ENCODE measurements around the gene TTC39A. TPM values are rescaled to one million over a fixed set of nuclear protein-coding genes. Genes with fewer than 3 reads are reported as not detected.
A peak's percentile ranks its signal among the peaks of the same experiment; 100 is the strongest.
"Not testable (repeated sequence)": the region's sequence is repeated elsewhere in the genome, so short reads cannot be mapped to it uniquely, and the experiment has no call there.

Gene TTC39A
- total RNA-seq, 2 experiments from 2014 or later, result 0.11 TPM; not detected in 1

- POLR2A ChIA-PET, result interaction anchor here (0.6 kb wide), 1 partner anchor 28 kb away, joined by 7 read pairs; no protein-coding TSS in a partner anchor
- CTCF ChIA-PET, result interaction anchor here (1.7 kb wide), 1 partner anchor 39 kb away, joined by 5 read pairs; no protein-coding TSS in a partner anchor
- H3K36me3 Mint-ChIP-seq (ENCODE audit: low read depth), result no peaks in the 10 kb centered on the region
- ATAC-seq, result no peak
- no peak for DNase-seq
- no peak overlapping the region for H3K4me3 Mint-ChIP-seq
- intact Hi-C loops (cut with DNase I, micrococcal nuclease), result loop anchor here in 1 of 2 experiments (10.0 kb wide), 1 partner anchor 61 kb away; no protein-coding TSS in a partner anchor
- no peak overlapping the region for H3K27ac Mint-ChIP-seq
- H3K27me3 Mint-ChIP-seq, result peaks cover 12% of the 10 kb centered on the region
- no peaks in the 10 kb centered on the region for H3K9me3 Mint-ChIP-seq (ENCODE audit: low read depth)
- H3K4me1 Mint-ChIP-seq, result peaks cover 9% of the 10 kb centered on the region
Observed at GRCh38 chr1:51336004-51336403, 5.6 kb upstream of the TTC39A start.

DNA sequence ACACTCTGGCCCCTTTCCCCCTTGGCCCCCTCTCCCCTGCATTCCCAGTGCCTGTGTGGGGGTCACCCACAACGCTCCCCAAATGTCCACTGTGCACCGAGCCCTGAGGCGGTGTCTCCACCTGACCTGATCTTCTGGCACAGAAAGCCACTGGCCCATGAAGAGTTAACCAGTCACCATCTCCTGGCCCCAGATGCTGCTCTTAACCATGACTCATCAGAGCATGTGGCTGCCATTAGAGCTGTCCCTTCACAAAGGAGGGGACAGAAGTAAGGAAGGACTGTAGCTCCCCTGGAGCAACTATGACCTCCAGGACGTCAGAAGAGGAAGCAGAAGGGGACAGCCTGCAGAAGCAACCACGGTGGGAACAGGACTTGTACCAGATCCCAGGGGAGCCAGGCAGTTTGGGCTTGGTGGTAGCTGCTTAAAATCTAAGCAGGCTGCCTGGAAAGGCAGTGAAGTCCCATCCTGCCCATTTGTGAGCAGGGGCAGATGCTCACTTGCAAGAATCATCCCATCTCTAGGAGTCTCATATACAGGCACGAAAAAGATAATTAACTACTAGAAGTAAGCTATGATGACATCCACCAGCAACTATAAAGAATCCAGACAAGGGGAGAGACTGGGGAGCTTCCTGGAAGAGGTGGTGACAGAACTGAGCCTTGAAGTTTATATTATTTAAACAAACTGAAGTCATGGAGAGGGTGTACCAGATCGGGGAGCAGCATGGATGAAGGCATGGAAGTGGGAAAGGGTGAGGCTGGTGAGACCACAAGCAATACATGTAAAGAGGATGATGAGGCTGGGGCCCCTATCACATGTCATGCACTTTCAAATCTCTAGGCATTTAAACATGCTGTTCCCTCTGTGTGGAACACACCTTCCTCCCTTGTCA, 1.1 kb upstream of the TTC39A start:
- intact Hi-C loops (cut with DNase I, micrococcal nuclease), result loop anchor here in 1 of 2 experiments (10.0 kb wide), 1 partner anchor 57 kb away; no protein-coding TSS in a partner anchor
- H3K4me1 Mint-ChIP-seq, result peaks cover 15% of the 10 kb centered on the region
- H3K9me3 Mint-ChIP-seq (ENCODE audit: low read depth), result no peaks in the 10 kb centered on the region
- no peaks in the 10 kb centered on the region for H3K36me3 Mint-ChIP-seq (ENCODE audit: low read depth)
- H3K4me3 Mint-ChIP-seq, result peak overlapping the region; percentile 62
- peaks cover 29% of the 10 kb centered on the region for H3K27me3 Mint-ChIP-seq
- DNase-seq, result peak; percentile 23
- ChIA-PET CTCF (interaction anchor here (0.7 to 1.5 kb wide), 7 partner anchors 13 to 855 kb away, joined by 3 to 7 read pairs (median 3); no protein-coding TSS in a partner anchor), POLR2A (no interaction called here)
- H3K27ac Mint-ChIP-seq, result peak overlapping the region; percentile 64
- ATAC-seq, result peak; percentile 52

DNA sequence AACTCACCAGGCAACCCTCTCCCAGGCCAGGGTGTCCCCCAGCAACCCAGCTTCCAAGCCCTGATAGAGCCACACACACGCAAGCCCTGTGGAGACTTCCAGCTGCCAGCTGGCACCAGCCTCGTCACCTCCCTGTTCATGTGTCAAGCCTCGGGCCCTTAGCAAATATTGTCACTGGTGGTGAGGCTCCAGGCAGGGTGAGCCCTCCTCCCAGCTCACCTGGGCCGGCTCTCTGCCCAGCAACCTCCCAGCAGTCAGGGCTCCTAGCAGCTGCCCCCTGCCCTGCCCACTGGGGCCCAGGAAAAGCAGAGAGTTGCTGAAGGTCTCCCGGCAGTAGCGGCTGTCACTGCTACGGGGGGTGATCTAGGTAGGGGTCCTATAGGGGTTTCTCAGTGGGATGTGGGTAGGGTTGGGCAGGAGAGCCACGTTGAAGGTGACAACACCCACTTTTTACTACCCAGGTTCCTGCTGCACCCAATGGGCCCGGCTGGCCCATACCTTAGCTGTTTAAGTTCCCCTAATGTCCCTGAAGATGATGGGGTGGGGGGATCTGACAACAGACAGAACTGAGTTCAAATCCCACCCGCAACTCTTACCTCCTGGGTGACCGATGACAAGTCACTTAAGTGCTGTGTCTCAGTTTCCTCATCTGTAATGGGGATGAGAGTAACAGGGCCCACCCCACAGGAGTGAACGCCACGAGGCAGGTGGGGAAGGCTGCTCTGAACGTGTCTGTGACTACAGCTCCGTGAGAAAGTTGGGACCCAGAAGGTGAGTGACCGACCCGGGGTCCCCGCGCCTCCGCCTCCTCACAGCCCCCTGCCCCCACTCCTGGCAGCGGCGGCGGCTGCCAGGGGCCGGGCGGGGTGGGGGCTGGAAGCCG, 678 bp downstream of the TTC39A start:
- CTCF ChIA-PET, result interaction anchor here (0.7 to 1.4 kb wide), 2 partner anchors 33 to 211 kb away, joined by 3 to 4 read pairs; no protein-coding TSS in a partner anchor
- intact Hi-C loops (cut with DNase I, micrococcal nuclease), result loop anchor here in 1 of 2 experiments (10.0 kb wide), 1 partner anchor 55 kb away; no protein-coding TSS in a partner anchor
- no peaks in the 10 kb centered on the region for H3K36me3 Mint-ChIP-seq (ENCODE audit: low read depth)

DNA sequence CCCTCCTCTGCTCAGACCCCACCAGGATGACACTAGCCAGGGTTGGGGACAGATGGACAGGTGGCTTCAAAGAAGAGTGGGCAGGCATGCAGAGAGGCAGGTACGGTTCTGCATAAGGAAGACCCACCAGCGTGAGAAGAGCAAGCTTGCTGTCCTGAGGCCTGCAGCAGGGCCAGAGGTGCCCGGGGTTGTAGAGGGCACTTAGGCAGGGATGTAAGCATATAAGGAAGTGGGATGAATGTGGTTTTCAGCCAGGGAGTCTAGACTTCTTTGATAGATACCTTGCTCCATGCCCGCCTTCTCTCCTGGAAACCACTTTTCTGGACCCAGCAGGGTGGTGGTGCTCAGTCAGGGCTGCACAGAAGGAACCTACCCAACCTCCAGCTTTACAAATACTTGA, 1.4 kb downstream of the TTC39A start:
- H3K36me3 Mint-ChIP-seq (ENCODE audit: low read depth), result no peaks in the 10 kb centered on the region
- POLR2A ChIA-PET, result no interaction called here

More for the DNA sequence above, 678 bp downstream of the TTC39A start:
- POLR2A ChIA-PET, result no interaction called here
- DNase-seq (no peak), ATAC-seq (no peak)
- Mint-ChIP-seq H3K27me3 (peaks cover 29% of the 10 kb centered on the region), H3K4me3 (peak overlapping the region; percentile 15), H3K4me1 (peaks cover 15% of the 10 kb centered on the region), H3K27ac (no peak overlapping the region), H3K9me3 (ENCODE audit: low read depth) (no peaks in the 10 kb centered on the region)

DNA sequence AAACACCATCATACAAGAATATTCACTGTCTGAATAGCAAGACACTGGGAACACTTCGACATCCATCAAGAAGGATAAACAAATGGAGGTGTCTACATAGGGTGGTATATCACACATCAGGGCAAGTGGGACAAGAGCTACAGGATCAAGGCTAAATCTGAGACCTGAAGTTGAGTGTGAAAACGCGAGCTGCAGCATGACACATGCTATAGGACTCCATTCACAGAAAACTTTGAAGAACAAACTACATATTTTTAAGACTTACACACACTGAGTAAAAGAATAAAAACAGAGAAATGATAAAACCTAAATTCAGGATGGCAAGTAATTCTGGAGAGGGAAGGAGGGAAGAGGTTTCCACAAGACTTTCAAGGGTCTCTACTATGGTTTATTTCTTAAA, 2.1 kb downstream of the TTC39A start:
- H3K36me3 Mint-ChIP-seq (ENCODE audit: low read depth), result no peaks in the 10 kb centered on the region
- peaks cover 15% of the 10 kb centered on the region for H3K4me1 Mint-ChIP-seq

More for the DNA sequence above, 1.4 kb downstream of the TTC39A start:
- Mint-ChIP-seq H3K4me1 (peaks cover 15% of the 10 kb centered on the region), H3K9me3 (ENCODE audit: low read depth) (no peaks in the 10 kb centered on the region), H3K4me3 (no peak overlapping the region), H3K27ac (no peak overlapping the region), H3K27me3 (peaks cover 29% of the 10 kb centered on the region)
- ATAC-seq (no peak), DNase-seq (no peak)
- CTCF ChIA-PET, result interaction anchor here (0.7 to 1.4 kb wide), 2 partner anchors 32 to 212 kb away, joined by 3 to 4 read pairs; no protein-coding TSS in a partner anchor
- intact Hi-C loops (cut with DNase I, micrococcal nuclease), result no loop called here

DNA sequence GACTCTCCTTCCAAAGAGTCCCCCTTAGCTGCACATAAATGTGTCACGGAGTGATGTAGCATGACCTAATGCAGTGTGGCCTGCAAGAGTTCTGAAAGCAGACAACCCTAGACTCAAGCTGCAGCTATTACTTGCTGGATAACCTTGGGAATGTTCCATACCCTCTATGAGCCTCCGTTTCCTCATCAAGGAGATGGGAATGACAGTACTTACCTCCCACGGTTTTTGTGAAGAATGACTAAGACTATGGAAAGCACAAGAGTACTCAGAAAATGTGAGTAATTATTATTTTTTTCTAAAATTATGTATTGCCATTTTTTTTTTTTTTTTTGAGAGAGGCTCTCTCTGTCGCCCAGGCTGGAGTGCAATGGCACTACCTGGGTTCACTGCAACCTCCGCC, 3.0 kb downstream of the TTC39A start:
- intact Hi-C loops (cut with DNase I, micrococcal nuclease), result no loop called here
- Mint-ChIP-seq H3K27me3 (peaks cover 29% of the 10 kb centered on the region), H3K9me3 (ENCODE audit: low read depth) (no peaks in the 10 kb centered on the region), H3K4me3 (no peak overlapping the region), H3K36me3 (ENCODE audit: low read depth) (no peaks in the 10 kb centered on the region), H3K27ac (no peak overlapping the region), H3K4me1 (peaks cover 15% of the 10 kb centered on the region)
- CTCF ChIA-PET, result interaction anchor here (0.8 kb wide), 1 partner anchor 188 kb away, joined by 4 read pairs; no protein-coding TSS in a partner anchor
- POLR2A ChIA-PET, result interaction anchor here (0.7 kb wide), 1 partner anchor 370 kb away, joined by 8 read pairs; no protein-coding TSS in a partner anchor
- ATAC-seq, result no peak
- no peak for DNase-seq

More for the DNA sequence above, 2.1 kb downstream of the TTC39A start:
- CTCF ChIA-PET, result no interaction called here
- intact Hi-C loops (cut with DNase I, micrococcal nuclease), result no loop called here
- no peak overlapping the region for H3K27ac Mint-ChIP-seq
- no peak for ATAC-seq
- DNase-seq, result no peak
- H3K4me3 Mint-ChIP-seq, result no peak overlapping the region
- POLR2A ChIA-PET, result no interaction called here
- H3K9me3 Mint-ChIP-seq (ENCODE audit: low read depth), result no peaks in the 10 kb centered on the region
- H3K27me3 Mint-ChIP-seq, result peaks cover 29% of the 10 kb centered on the region

DNA sequence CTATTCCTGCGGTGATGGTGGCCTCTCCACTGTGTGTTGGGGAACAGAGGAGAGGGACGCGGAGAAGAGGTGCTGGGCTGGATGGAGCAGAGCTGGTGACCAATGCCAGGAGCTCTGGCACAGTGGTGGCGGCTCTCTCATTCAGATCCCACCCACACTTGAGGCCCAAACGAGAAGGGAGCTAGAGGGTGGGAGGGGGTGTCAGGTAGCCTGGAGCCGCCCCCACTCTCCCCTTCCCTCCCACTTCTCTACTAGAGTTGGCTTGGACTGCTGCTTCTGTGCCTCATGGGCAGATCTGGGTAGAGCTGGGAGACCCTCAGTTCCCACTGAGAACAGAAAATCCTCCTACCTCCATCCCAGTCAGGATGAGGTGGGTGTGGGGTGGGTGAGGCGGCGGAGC, 3.5 kb downstream of the TTC39A start:
- H3K9me3 Mint-ChIP-seq (ENCODE audit: low read depth), result no peaks in the 10 kb centered on the region
- no peak overlapping the region for H3K27ac Mint-ChIP-seq
- peaks cover 14% of the 10 kb centered on the region for H3K4me1 Mint-ChIP-seq
- POLR2A ChIA-PET, result no interaction called here
- CTCF ChIA-PET, result interaction anchor here (0.8 kb wide), 1 partner anchor 188 kb away, joined by 4 read pairs; no protein-coding TSS in a partner anchor
- H3K4me3 Mint-ChIP-seq, result no peak overlapping the region
- intact Hi-C loops (cut with DNase I, micrococcal nuclease), result no loop called here
- H3K27me3 Mint-ChIP-seq, result peaks cover 27% of the 10 kb centered on the region
- ATAC-seq (no peak), DNase-seq (no peak)
- H3K36me3 Mint-ChIP-seq (ENCODE audit: low read depth), result no peaks in the 10 kb centered on the region

DNA sequence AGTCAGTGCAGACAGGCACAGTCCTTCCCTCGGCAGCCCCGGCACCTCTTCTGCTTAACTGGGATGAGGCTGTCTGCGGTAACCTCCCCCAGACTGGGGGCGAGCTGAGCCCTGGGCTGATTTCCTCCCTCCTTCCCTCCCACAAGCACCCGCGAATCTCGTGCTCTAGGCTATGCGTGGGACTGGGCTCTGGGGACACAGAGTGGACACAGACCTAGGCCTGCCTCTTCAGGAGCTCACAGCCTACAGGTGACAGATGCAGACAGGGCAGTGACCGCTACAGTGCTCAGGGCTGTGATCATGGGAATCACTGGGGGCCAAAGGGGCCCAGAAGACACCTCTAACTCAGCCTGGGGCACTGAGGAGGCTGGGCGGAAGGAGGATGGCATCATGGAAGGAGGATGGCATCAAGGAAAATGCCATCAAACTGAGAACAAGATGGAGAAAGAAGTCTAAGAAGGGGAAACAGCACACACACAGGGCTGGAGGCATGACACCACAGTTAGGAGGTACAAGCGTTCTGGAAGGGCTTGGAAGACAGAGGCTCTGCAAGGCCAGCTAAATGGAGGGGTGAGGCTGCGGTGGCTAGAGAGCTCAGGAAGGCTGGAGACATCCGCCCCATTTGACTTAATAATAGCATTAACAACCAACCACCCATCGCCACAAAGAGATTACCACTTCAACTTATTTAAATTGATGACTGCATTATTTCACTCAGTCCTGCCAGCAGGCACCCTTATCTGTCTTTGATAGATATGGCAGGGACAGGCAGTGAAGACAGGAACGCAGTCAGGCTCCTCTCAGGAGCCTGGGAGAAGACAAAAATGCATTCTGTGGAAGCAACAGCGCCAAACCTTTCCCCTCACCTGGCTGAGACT, 4.2 kb downstream of the TTC39A start:
- H3K27me3 Mint-ChIP-seq, result peaks cover 21% of the 10 kb centered on the region
- POLR2A ChIA-PET, result no interaction called here

GRCh38 chr1:51325391-51325790, 5.0 kb downstream of the TTC39A start:
- ATAC-seq, result no peak
- no peak for DNase-seq
- Mint-ChIP-seq H3K9me3 (ENCODE audit: low read depth) (no peaks in the 10 kb centered on the region), H3K36me3 (ENCODE audit: low read depth) (no peaks in the 10 kb centered on the region), H3K4me1 (peaks cover 2% of the 10 kb centered on the region), H3K4me3 (no peak overlapping the region), H3K27me3 (peaks cover 16% of the 10 kb centered on the region), H3K27ac (no peak overlapping the region)
- CTCF ChIA-PET, result no interaction called here
- POLR2A ChIA-PET, result no interaction called here
- intact Hi-C loops (cut with DNase I, micrococcal nuclease), result no loop called here

More for the DNA sequence above, 4.2 kb downstream of the TTC39A start:
- CTCF ChIA-PET, result no interaction called here
- Mint-ChIP-seq H3K4me3 (no peak overlapping the region), H3K4me1 (peaks cover 7% of the 10 kb centered on the region), H3K27ac (no peak overlapping the region), H3K36me3 (ENCODE audit: low read depth) (no peaks in the 10 kb centered on the region), H3K9me3 (ENCODE audit: low read depth) (no peaks in the 10 kb centered on the region)
- intact Hi-C loops (cut with DNase I, micrococcal nuclease), result no loop called here
- DNase-seq (no peak), ATAC-seq (no peak)

DNA sequence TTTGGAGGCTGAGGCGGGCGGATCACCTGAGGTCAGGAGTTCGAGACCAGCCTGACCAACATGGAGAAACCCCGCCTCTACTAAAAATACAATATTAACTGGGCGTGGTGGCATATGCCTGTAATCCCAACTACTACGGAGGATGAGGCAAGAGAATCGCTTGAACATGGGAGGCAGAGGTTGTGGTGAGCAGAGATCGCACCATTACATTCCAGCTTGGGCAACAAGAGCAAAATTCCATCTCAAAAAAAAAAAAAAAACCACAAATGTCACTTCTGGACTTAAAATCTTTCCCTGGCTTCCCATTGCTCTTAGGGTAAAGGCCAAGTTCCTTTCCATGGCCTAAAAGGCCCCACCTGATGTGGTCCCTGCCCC, 5.4 kb downstream of the TTC39A start:
- H3K4me1 Mint-ChIP-seq; H3K27ac Mint-ChIP-seq; CTCF ChIA-PET; intact Hi-C loops (cut with DNase I, micrococcal nuclease); H3K9me3 Mint-ChIP-seq (ENCODE audit: low read depth); H3K4me3 Mint-ChIP-seq; POLR2A ChIA-PET; ATAC-seq; DNase-seq; H3K36me3 Mint-ChIP-seq (ENCODE audit: low read depth): not testable (repeated sequence)
- H3K27me3 Mint-ChIP-seq, result peaks cover 15% of the 10 kb centered on the region
